Fibroblast of mammary gland (primary cell): ENCODE measurements around the gene HMG20A.

Experiments
- DNase-seq: peaks from one replicate; pipeline ENCODE4 v3.0.0-alpha.2; 2010; ENCODE audit warnings: low read depth
- H3K4me3 ChIP-seq: 2 replicates; pipeline ENCODE4 v1.5.1; 2011; ENCODE audit warnings: low read depth, mild to moderate bottlenecking, low read length, moderate library complexity; ENCODE audit not compliant: control insufficient read depth
- TF ChIP-seq, protein P1 (sequence below): conservative IDR thresholded peaks from 2 replicates; pipeline ENCODE4 v1.5.1; 2011; ENCODE audit warnings: low read depth, low read length, inconsistent platforms; ENCODE audit not compliant: control insufficient read depth, insufficient read depth

HMG20A gene

DNA sequence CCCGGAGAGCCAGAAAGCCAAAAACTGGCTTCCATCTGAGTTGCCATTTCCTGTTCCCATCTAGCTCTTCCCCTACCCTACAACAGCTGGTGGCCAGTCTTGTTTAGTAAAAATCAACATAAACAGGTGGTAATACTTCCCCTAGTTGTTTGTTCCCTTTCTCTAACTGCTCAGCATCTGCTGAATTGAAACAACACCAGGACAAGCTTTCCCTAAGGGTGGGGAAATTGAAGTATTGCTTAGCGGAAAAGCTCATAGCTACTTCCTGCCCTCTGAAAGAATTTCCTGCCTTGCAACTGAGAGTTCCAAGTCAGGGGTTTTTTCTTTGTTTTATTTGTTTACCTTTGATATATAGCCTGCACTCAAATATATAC lies 66.8 kb downstream of the HMG20A start:
- no peak overlapping the region for H3K4me3 ChIP-seq
- DNase-seq, result no peak
- TF ChIP-seq, protein P1, sequence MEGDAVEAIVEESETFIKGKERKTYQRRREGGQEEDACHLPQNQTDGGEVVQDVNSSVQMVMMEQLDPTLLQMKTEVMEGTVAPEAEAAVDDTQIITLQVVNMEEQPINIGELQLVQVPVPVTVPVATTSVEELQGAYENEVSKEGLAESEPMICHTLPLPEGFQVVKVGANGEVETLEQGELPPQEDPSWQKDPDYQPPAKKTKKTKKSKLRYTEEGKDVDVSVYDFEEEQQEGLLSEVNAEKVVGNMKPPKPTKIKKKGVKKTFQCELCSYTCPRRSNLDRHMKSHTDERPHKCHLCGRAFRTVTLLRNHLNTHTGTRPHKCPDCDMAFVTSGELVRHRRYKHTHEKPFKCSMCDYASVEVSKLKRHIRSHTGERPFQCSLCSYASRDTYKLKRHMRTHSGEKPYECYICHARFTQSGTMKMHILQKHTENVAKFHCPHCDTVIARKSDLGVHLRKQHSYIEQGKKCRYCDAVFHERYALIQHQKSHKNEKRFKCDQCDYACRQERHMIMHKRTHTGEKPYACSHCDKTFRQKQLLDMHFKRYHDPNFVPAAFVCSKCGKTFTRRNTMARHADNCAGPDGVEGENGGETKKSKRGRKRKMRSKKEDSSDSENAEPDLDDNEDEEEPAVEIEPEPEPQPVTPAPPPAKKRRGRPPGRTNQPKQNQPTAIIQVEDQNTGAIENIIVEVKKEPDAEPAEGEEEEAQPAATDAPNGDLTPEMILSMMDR, result no peak

DNA sequence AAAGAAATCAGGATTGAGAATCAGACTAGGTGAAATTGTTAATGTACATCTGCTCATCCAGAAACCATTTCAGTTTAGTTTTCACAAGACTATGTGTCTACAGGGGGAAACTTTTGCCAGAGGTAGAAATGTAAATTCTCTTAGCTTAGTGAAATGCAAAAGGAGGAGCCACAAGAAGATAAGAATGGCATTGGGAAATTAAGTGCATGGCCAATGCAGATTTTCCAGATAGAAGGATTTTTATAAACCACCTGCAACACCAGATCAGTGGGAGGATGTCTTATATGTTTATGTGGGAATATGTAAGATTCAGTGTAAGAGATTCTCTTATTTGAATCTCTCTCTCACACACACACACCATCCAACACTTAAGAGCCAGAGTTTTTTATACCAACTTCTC lies 67.2 kb downstream of the HMG20A start:
- H3K4me3 ChIP-seq, result no peak overlapping the region
- TF ChIP-seq, protein P1, result no peak
- DNase-seq, result no peak

DNA sequence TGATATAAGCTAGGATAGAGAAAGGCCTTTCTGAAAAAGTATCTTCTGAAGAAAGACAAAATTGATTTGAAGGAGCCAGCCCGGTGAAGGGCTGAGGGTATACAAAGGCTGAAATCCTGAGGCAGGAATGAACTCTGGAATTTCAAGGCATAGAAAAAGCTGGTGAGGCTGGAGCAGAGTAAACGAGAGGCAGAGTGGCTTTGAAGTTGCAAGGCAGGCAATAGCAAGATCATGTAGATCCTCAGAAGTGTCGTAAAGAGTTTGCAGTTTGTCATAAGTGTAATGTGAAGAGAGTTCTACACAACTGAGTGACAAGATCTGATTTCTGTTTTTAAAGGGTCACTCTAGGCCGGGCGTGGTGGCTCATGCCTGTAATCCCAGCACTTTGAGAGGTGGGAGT lies 69.0 kb downstream of the HMG20A start:
- no peak for DNase-seq
- no peak overlapping the region for H3K4me3 ChIP-seq
- TF ChIP-seq, protein P1, result no peak

DNA sequence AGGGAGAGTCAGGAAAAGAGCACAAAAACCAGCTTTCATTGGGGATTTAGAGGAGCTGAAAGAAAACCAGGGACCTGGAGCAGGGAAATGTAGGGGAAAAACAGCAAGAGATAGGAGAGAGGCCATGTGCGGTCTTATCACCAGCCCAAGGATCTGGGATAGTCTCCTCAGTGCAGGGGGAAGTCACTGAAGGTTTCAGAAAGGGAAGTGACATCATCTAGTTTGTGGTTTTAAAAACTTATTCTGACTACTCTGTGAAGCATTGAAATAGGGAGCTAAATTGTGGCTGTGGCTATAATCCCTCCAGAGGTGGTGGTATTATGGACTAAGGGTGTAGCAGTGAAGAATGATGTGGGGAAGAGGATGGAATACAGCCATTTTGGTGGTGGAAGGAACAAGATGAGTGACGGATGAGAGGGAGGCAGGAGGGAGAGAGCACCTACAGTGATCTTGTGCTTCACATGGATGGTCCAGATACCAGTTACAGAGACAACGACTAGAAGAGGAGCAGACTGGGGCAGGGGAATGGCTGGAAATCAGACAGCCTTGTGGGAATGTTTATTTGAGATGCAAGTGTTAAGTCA lies 72.7 kb downstream of the HMG20A start:
- DNase-seq, result peak; percentile 40
- TF ChIP-seq, protein P1, result no peak
- H3K4me3 ChIP-seq, result no peak overlapping the region

DNA sequence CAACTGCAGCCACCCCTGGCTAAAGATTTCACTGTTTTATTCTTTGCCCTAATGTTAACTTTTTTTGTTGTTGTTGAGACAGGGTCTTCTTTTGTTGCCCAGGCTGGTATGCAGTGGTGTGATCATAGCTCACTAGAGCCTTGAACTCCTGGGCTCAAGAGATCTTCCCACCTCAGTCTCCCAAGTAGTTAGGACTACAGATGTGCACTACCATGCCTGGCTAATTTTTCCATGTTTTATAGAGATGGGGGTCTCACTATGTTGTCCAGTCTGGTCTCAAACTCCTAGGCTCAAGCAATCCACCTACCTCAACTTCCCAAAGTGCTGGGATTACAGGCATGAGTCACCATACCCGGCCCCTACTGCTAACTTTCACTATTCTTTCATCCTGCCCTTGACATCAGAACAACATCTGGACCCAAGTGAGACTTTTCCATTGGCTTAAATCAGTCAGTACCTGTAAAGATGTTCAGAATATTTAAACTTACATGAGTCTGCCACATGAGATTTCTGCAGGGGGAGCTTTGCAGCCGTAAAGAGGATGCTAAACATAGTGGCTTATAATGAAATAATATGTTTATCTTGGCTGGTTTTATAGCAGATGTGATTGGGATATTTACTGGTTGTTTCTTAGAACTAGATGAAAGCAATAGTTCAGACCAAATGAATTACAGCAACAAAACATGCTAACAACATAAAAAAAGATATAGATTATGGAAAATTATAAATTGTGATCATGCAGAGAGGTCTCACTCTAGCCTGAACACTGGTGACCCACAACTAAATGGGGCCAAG lies 73.6 kb downstream of the HMG20A start:
- DNase-seq, result peak; percentile 22
- H3K4me3 ChIP-seq, result no peak overlapping the region
- TF ChIP-seq, protein P1, result no peak

DNA sequence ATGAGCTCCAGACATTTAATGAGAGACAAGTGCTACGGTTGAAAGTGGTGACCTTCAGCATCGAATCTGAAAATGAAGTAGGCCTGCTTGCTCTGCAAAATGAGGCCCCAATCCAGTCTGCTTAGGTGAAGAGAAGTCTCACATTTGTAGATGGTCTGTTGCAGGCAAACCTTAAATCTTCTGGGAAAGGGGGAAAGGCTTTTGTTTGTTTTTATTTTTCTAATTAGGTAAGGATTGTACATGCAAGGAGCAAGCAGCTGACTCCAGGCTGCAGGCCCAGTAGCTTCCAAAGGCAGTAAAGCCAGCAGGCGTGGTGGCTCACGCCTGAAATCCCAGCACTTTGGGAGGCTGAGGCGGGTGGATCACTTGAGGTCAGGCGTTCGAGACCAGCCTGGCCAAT lies 74.3 kb downstream of the HMG20A start:
- DNase-seq, result no peak
- TF ChIP-seq, protein P1, result no peak
- H3K4me3 ChIP-seq, result no peak overlapping the region
